Fibroblast of lung (primary cell): Measurements from ENCODE around the gene PCDH9. TPM values are rescaled to one million over a fixed set of nuclear protein-coding genes. Genes with fewer than 3 reads are reported as not detected.

Experiments used
- DNase-seq, 2 donors: peaks; one replicate each; pipeline versions ENCODE4 v3.0.0 to v3.0.0-alpha.2; 2010; ENCODE audit warnings: low read depth in 2 of 2
- H2AFZ ChIP-seq: 2 replicates; pipeline ENCODE4 v1.5.1; 2012; ENCODE audit warnings: low read length, control low read depth, inconsistent platforms
- H3K27ac ChIP-seq: 2 replicates; pipeline ENCODE4 v1.5.1; 2011; ENCODE audit warnings: low read length, control low read depth; ENCODE audit not compliant: insufficient read depth
- H3K27me3 ChIP-seq: 2 replicates; pipeline ENCODE4 v1.5.1; 2011; ENCODE audit warnings: mild to moderate bottlenecking, low read length; ENCODE audit not compliant: control insufficient read depth, insufficient read depth
- H3K36me3 ChIP-seq: 2 replicates; pipeline ENCODE4 v1.5.1; 2011; ENCODE audit warnings: low read length; ENCODE audit not compliant: control insufficient read depth, insufficient read depth
- H3K4me1 ChIP-seq: 2 replicates; pipeline ENCODE4 v1.5.1; 2011; ENCODE audit warnings: low read length; ENCODE audit not compliant: control insufficient read depth, insufficient read depth; ENCODE audit errors: extremely low read depth
- H3K4me2 ChIP-seq: 2 replicates; pipeline ENCODE4 v1.5.1; 2011; ENCODE audit warnings: low read length, control low read depth; ENCODE audit not compliant: insufficient read depth; ENCODE audit errors: extremely low read depth
- H3K4me3 ChIP-seq, 4 experiments: fragments of 200-600 bp in 1 of 4; sonication (generic) in 1 of 4; replicated peaks in 1 of 4; 2 replicates each; pipeline ENCODE4 v1.5.1; 2011 to 2016; ENCODE audit warnings: low read length in 4 of 4, low read depth in 3 of 4, mild to moderate bottlenecking in 3 of 4, control low read depth in 2 of 4, inconsistent platforms in 1 of 4, mixed read lengths in 1 of 4; ENCODE audit not compliant: insufficient read depth in 1 of 4; ENCODE audit errors: control extremely low read depth in 1 of 4
- H3K79me2 ChIP-seq: 2 replicates; pipeline ENCODE4 v1.5.1; 2012; ENCODE audit warnings: mild to moderate bottlenecking, low read length, inconsistent platforms; ENCODE audit not compliant: control insufficient read depth, insufficient read depth
- H3K9ac ChIP-seq: 2 replicates; pipeline ENCODE4 v1.5.1; 2011; ENCODE audit warnings: mild to moderate bottlenecking, low read length, control low read depth; ENCODE audit not compliant: insufficient read depth
- H3K9me3 ChIP-seq: 2 replicates; pipeline ENCODE4 v1.5.1; 2012; ENCODE audit warnings: low read depth, low read length; ENCODE audit not compliant: control insufficient read depth, insufficient read depth
- H4K20me1 ChIP-seq: 2 replicates; pipeline ENCODE4 v1.5.1; 2011; ENCODE audit warnings: low read length; ENCODE audit not compliant: control insufficient read depth, insufficient read depth; ENCODE audit errors: extremely low read depth
- CTCF ChIP-seq, 2 donors: IDR thresholded peaks in 1 of 2; conservative IDR thresholded peaks in 1 of 2; 1 replicate in 1 of 2; 2 replicates in 1 of 2; pipeline ENCODE4 v1.5.1; 2011 to 2012; ENCODE audit warnings: low read length in 2 of 2, control low read depth in 1 of 2, inconsistent platforms in 1 of 2, low read depth in 1 of 2, mild to moderate bottlenecking in 1 of 2
- EZH2 ChIP-seq: IDR thresholded peaks from 2 replicates; pipeline ENCODE4 v1.5.1; 2012; ENCODE audit warnings: low read length, control low read depth, mild to moderate bottlenecking; ENCODE audit errors: missing control alignments
- polyA plus RNA-seq, 2 donors: library from polyadenylated mRNA; depleted of rRNA in 1 of 2; stranded (reverse) in 1 of 2; unstranded in 1 of 2; fragments of >200 nt; gene quantifications; 2 replicates each; pipeline ENCODE4 v1.2.1, GENCODE V29; 2011 to 2012; ENCODE audit warnings: missing spikeins in 1 of 2
- total RNA-seq: library from RNA; depleted of rRNA; stranded (reverse); fragments of >200 nt; gene quantifications from 2 replicates; pipeline ENCODE4 v1.2.1, GENCODE V29; 2014

PCDH9 gene
- total and polyA plus RNA-seq, 2 donors (not counting 1 experiment from before 2014, with no cell fraction given), result 0.50 to 0.67 TPM

DNA sequence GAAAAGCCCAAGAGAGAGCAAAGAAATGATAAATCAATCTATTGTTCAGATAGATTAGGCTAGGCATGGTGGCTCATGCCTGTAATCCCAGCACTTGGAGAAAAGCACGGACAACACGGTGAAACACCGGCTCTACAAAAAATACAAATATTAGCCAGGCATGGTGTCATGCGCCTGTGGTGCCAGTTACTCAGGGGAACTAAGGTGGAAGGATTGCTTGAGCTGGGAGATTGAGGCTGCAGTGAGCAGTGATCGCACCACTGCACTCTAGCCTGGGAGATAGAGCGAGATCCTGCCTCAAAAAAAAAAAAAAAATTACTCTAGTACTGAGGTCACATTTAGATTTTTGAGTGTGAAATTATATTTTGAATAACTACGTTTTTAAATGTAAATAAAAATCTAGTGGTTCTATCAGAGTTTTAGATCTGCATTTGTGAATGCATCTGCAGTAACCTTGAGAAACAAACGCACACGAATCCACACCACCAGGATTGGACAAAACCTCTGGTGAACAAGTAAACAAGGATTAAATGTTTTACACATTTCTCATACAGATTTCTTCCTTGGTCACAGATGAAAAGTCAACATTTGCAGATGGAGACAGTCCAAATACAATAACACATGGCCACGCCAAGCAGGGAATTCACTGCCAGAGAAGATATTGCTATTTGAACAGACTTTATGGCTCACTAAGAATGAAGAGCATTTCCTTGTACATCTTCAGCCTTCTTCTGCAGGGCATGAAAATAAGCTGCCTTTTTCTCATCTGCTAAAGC, 917.6 kb downstream of the PCDH9 start:
- Histone ChIP-seq H3K79me2 (no peaks in the 10 kb centered on the region), H3K9me3 (no peaks in the 10 kb centered on the region), H2AFZ (no peak overlapping the region), H4K20me1 (no peaks in the 10 kb centered on the region), H3K4me2 (no peak overlapping the region), H3K4me1 (no peaks in the 10 kb centered on the region), H3K27me3 (no peaks in the 10 kb centered on the region), H3K36me3 (no peaks in the 10 kb centered on the region), H3K4me3 (no peak overlapping the region), H3K9ac (no peak overlapping the region), H3K27ac (no peak overlapping the region)
- peak; percentile 79 to 85 for DNase-seq
- TF ChIP-seq CTCF (conservative IDR thresholded peaks at IDR 0.05 in 1 of 2, IDR thresholded peaks at IDR 0.05 in 1 of 2; ENCODE audit: low read depth in 1 of 2, low read length in 2 of 2), result no peak
- no peak for TF ChIP-seq EZH2

- Histone ChIP-seq H3K4me2 (no peak overlapping the region), H3K27ac (no peak overlapping the region), H3K79me2 (no peaks in the 10 kb centered on the region), H2AFZ (no peak overlapping the region), H3K9me3 (no peaks in the 10 kb centered on the region), H4K20me1 (no peaks in the 10 kb centered on the region), H3K36me3 (no peaks in the 10 kb centered on the region), H3K4me1 (no peaks in the 10 kb centered on the region), H3K27me3 (no peaks in the 10 kb centered on the region), H3K4me3 (no peak overlapping the region), H3K9ac (no peak overlapping the region)
- no peak for DNase-seq
- no peak for TF ChIP-seq CTCF (conservative IDR thresholded peaks at IDR 0.05 in 1 of 2, IDR thresholded peaks at IDR 0.05 in 1 of 2; ENCODE audit: low read depth in 1 of 2, low read length in 2 of 2)
- TF ChIP-seq EZH2, result no peak
Observed at GRCh38 chr13:66305961-66306617, 924.0 kb downstream of the PCDH9 start.

GRCh38 chr13:66301482-66301881, 928.7 kb downstream of the PCDH9 start:
- H3K4me3 ChIP-seq, result no peak overlapping the region
- TF ChIP-seq CTCF (conservative IDR thresholded peaks at IDR 0.05 in 1 of 2, IDR thresholded peaks at IDR 0.05 in 1 of 2; ENCODE audit: low read depth in 1 of 2, low read length in 2 of 2) (no peak), EZH2 (no peak)
- H2AFZ ChIP-seq, result no peak overlapping the region
- no peaks in the 10 kb centered on the region for H3K36me3 ChIP-seq
- H3K9ac ChIP-seq, result no peak overlapping the region
- no peaks in the 10 kb centered on the region for H4K20me1 ChIP-seq
- H3K9me3 ChIP-seq, result no peaks in the 10 kb centered on the region
- no peak overlapping the region for H3K27ac ChIP-seq
- no peaks in the 10 kb centered on the region for H3K27me3 ChIP-seq
- DNase-seq, result no peak
- no peak overlapping the region for H3K4me2 ChIP-seq
- no peaks in the 10 kb centered on the region for H3K79me2 ChIP-seq
- H3K4me1 ChIP-seq, result no peaks in the 10 kb centered on the region
